Epidermal melanocyte (primary cell): ENCODE data around the gene CTCFL.

Experiments
- DNase-seq: peaks from one replicate; pipeline ENCODE4 v3.0.0; 2011; ENCODE audit warnings: low spot score; ENCODE audit not compliant: insufficient read length

Gene CTCFL

DNA sequence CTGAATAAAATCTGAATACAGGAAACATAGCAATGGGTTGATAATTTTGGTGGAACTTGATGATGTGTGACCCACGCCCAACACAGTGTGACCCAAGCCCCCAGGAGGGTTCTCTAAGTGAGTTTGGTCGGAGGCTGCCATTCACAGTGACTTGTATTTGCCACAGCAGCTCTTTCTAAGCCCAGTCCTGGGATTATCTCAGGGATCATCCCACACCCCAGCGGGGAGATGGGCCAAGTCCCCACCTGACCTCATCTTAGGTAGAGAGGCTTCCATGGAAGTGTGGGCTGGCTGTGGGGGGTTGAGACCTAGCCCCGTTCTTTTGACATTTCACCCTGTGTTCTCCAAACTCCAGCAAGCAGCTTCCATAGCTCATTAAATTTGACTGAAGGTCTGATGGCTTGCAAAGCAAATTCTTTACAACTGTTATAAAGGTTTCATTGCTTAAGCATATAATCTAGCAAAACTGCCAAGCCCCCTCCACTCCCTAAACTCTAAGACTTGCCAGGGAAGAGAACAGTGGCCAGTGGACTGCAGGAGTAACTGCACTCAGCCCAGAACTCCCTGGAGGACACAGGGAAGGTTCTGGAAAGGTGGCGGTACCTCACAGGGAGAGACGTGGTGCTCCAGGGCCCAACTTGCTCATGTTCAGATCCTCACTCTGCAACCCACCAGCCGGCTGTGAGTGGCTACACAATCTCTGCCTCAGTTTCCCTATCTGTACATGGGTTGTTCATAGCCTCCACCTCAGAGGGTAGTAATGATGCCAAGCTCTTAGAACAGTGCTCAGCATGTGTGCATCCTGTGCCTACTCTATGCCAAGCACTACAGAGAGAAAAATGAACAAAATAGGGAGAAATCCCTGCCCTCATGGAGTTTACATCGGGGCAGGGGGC is 35.0 kb upstream of the CTCFL start:
- DNase-seq, result no peak

- DNase-seq, result no peak
These were observed 34.3 kb upstream of the CTCFL start for GRCh38 chr20:57559289-57559634.

DNA sequence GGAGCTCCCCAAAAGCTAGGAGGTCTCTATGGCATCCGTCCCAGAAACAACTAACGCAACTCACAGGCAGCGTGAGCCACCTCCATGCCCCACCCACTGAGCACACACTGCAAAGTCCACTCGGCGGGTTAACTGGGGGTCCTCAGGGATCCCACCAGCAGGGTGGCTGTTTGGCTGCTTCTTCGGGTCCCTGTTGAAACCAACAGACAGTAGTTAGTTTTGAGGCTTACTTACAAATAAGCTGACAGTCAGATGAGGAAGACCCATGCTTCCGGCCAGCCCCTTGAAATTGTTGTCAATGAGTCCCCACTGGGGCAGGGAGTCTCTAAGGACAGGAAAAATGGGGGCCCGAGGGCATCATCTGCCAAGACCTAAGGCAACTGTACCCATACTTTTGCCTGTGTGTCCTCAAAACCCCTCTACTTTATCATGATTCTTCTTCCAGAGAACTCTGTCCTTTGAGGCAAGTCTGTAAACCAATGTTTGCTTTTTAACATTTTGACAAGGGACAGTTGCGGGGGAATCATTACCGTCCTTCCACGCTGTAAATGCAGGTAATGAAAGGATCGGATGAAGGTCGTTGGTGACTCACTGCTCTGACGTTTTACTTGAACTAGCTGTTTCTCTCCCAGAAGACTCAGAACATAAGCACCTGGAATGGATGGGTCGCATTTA is 33.8 kb upstream of the CTCFL start:
- no peak for DNase-seq

DNA sequence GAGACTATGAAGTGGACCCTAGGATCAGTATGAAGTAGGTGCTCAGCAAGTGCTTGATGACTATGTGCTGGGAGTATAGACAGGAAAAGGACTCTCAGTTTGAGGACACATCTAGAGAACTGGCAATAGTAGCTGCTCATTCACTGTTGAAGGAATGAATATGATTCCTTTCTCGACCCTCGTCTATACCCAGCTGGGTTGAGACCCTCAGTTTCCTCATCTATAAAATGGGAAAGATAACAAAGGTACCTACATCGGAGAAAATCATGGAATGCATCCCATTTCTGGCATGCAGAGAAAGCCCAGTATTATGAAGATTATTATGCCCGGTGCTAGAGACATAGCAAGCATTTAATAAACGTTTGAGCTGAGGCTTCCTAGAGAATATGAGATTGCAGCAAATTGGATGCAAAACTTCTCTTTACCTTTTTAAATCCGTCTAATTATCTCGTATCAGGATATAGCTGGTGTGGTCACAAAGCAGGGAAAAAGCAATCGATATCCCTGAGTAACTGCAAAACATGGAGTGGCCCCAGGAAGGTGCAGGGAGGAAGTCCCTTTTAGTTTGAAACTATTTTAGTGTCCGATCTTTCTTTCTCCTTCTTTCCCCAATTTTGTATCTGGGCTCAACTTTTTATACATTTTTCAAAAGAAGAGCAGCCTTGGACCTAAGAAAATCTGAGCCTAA is 33.1 kb upstream of the CTCFL start:
- no peak for DNase-seq

- DNase-seq, result no peak
These were observed 32.0 kb upstream of the CTCFL start for GRCh38 chr20:57556980-57557274.

- no peak for DNase-seq
These were observed 30.7 kb upstream of the CTCFL start for GRCh38 chr20:57555457-57556184.

DNA sequence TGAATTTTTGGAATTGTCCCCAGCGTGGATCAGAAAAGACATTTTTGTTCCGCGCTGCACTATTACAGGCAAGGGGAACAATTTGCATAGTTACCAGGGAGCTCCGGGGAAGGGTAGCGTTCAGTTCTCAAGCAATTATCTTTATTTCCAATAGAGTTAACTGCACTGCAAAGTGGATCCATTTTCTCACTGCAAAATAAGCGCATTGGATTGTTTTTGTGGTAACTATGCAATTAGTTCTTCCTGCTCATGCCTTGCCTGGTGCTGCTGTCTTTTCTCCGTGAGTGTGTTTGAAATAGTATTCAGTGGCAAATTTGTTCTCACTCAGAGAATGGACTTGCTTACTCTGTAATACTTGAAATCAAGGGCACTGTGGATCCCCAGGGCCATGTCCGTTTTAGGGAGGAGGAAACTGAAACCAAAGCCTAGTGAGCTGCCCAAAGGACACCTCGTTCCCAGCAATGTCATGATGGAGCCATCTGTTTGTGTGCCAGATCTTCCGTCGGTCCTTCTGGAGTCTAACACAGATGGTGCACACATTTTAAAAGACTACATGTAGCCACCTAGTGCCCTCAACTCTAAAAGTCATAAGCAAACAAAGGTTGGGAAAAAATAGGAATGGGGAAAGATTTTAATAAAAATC is 28.6 kb upstream of the CTCFL start:
- DNase-seq, result no peak

- DNase-seq, result no peak
These were observed 27.5 kb upstream of the CTCFL start for GRCh38 chr20:57552471-57552870.

- DNase-seq, result no peak
These were observed 23.5 kb upstream of the CTCFL start for GRCh38 chr20:57548177-57549058.

DNA sequence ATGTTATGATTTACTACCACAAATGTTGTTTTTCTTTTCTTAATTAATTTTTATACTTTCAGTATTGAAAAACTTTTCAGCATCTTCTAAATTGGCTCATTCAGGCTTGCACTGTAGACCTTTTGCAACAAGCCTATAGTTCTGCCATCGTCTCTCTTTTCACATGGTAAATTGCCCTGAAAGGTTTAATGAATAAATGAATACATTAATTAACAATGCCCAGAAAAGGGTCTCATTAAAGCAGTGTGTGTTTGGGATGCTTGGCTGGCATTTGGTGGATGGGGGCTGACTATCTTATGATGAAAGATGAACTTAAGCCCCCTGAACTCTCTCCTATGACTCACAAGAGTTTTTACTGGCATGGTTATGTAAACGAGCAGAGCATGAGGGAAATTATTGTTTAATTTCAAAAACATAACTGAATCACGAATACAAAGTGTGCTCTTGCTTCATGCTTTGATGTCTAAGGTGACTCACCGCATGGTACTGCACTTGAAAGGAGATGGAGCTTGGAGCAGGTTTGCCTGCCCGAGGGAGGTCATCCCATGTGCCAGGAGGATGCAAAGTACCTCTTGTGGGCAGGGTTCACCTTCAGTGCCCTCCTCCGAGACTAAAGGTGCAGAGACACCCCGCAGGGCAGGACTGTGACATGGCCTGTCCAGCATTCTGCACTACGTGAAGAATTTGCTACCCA is 22.2 kb upstream of the CTCFL start:
- no peak for DNase-seq

DNA sequence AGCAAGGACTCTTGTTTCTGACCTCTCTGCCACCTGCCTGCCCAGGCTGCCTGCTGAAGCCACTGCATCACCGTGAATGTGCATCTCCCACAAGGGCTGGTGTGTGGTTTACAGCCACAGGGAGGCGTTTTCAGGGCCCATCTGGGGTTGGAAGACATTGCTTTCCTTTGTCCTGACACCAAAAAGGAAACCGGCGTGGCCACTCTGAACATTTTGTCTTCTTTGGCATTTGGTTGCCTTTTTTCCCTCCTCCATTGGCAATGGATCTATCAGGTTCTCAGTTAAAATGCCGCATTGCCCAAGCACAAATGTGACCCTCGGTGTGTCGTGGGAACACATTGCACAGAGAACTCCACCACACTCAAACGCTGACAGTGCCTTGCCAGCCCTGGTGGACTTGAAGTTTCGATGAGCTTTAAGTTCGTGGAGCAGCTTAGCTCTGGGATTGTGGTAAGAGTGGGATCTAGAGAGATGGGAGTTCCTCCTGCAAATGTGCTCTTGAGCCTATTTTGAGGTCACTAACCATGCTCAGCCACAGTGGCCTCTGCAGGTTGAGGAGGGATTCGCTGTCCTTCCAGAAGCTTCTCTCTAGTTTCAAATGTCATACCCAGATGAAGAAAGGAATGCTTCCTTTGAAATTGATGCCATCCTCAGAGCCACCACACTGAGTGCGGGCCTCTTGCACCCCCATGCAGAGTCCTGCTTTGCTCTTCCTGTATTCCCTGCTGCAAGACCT is 21.2 kb upstream of the CTCFL start:
- no peak for DNase-seq

DNA sequence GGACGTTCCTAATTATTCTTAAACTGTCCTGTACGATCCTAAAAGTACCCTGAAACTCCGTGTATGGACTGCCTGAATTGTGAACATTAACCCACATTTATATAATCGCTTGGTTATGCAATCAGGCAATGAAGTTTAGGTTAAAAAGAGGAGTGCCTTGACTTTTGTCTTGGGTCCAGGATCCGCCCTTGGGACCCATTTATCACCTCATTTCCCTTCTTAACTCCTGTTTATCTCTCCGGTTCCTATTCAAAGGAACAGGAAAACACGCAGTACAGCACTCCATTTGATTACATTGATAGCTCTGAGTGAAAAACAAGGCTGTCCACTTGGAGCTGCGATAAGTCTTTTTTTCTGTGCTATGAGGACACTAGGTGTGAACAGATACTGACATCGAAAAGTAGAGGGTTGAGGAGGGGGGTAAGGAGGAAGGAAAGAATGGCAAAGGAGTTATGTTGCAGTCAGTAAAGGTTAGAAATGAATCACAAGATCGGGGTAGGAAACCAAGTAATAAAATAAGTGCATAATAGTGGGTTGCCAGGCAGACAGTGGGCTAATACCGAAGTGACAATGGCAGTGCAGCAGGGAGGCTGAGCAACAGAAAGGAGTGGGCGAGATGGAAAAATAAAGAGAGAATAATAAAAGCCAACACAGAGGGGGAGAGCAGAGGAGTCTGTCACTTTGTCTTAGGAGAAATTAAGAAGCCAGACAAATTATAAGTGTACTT is 20.1 kb upstream of the CTCFL start:
- no peak for DNase-seq

DNA sequence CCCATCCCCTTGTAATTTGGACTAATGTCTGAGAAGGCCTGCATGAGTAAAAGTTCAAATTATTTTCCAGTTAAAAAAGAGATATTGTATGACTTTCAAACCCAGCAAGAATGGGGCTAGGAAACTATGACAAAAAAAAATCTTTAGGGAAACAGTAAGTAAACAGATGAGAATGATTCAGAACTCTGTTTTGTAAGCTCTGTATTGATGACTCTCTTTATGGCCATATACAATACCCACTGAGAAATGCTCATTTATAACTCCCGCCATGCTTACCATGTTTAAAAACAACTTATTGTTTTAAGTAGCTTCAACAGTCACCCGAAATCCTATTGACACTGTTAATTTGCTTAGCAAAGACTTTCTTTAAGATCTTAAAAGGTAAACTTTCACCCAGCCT is 18.8 kb upstream of the CTCFL start:
- DNase-seq, result no peak

DNA sequence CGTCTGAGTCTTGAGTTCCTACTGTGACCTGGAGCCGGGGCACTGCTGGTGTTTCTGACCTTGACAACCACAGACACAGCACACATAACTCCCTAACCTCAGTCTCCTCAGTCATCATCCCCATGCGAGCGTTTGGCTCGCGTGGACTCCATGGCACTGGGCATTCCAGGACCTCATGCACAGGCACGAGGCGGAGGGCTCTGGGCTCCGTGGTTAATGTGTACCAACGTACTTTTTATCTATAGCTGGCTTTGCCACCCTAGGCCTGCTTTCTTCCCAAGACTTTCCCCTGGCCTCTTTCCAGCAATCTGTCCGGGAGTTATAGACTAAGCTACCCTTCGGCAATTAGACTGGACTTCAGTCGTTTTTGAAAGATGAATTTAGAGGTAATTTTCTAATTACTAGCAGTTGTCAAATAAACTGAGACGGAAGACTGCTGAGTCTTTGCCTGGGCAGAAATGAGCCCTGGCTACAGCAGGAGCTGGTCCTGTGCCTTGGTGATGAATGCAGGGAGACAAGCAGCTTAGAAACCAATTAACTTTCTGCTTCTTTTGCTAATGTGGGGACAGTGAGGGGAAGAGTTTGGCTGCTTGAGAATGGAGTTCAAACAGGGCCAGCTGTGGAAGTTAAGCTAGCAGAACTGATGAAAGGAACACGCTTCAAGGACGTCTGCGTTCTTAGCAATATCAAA is 16.1 kb upstream of the CTCFL start:
- no peak for DNase-seq

- DNase-seq, result no peak
These were observed 14.9 kb upstream of the CTCFL start for GRCh38 chr20:57539889-57540288.

DNA sequence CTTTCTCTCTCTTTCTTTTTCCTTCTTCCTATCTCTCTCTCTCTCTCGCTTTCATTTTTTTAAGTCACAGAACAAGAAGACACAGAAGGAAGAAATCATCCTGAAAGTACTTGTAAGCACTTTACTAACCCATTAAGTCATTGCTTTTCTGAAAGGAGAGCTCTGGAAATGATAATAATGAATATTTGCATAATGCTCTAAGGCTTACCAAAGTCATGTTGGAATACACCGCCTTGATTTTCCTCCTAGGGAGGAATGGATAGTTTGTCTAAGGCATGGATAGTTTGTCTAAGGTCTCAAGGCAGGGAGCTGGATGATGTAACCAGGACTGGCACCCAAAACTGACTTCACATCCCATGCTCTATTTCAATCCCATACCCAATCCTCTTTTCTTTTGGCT is 12.9 kb upstream of the CTCFL start:
- DNase-seq, result no peak

- no peak for DNase-seq
These were observed 12.1 kb upstream of the CTCFL start for GRCh38 chr20:57536771-57537724.
